ENCODE measurements around the gene TEX44. TPM values are rescaled to one million over a fixed set of nuclear protein-coding genes. Genes with fewer than 3 reads are reported as not detected.

Gene TEX44
- total and polyA plus RNA-seq, 4 donors = not detected

DNA sequence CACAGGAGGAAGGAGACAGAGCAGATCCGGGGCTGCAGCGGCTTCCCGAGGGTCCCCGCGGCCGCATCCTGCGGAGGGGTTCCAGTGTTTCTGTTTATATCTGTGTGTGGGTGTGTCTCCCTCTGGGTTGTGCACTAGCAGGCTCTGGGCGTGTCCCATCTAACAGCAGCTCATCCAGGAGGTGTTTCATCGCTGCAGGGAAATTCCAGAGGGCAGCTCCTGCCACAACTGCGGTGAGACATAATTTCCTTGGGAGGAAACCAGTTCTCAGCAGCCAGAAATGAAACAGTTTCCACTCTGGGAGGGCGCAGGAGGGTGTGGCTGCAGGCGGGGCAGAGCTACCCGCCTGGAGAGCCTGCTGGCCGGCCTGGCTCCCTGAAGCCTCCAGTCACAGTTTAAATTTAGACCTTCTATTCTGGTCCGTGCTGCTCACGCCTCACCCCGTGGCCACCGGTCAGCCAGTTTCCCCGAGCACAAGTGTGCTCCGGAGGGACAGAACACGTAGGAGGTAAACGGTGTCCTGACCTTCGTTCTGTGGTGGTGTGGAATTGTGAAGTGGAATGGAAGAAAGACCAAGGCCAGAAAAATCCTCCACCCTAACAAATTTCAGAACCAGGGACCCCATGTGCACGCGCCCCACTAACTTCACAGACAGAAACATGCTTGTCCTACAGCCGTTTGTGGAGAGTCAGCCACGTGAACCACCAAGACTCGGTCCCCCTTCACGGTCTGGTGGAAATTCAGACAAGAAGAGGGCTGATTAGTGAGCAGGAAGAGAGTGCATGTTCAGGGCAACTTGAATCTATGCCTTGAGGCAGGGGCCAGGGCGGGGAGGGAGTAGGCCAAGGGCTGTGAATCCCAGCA, 50.2 kb downstream of the TEX44 start:
- peak; percentile 88 for ATAC-seq (ENCODE audit: insufficient read depth, low FRiP score)
- peak; percentile 46 to 71 (median 57) for DNase-seq
- Histone ChIP-seq H3K27ac (ENCODE audit: low read depth in 1 of 2, low read length in 1 of 2) (peak overlapping the region; percentile 94 to 96), H3K4me3 (no peak overlapping the region), H3K9me3 (ENCODE audit: control insufficient read depth in 4 of 4, insufficient read depth in 3 of 4, low read length in 3 of 4) (no peaks in the 10 kb centered on the region), H3K36me3 (ENCODE audit: control insufficient read depth in 4 of 4, insufficient read depth in 4 of 4, low read length in 4 of 4) (no peaks in the 10 kb centered on the region), H3K27me3 (ENCODE audit: control insufficient read depth in 3 of 3, insufficient read depth in 3 of 3, low read length in 2 of 3) (no peaks in the 10 kb centered on the region), H3K9ac (ENCODE audit: insufficient read depth in 1 of 2, low read length in 2 of 2) (peak overlapping the region in 1 of 2 donors; percentile 65), H3K4me1 (ENCODE audit: control insufficient read depth in 5 of 5, insufficient read depth in 5 of 5, low read length in 5 of 5) (peaks cover 4 to 18% (median 8%) of the 10 kb centered on the region in 5 donors)
- 12% methylated on average over 30 of the region's 30 CpGs for WGBS, 2 donors
- TF ChIP-seq, protein P1, sequence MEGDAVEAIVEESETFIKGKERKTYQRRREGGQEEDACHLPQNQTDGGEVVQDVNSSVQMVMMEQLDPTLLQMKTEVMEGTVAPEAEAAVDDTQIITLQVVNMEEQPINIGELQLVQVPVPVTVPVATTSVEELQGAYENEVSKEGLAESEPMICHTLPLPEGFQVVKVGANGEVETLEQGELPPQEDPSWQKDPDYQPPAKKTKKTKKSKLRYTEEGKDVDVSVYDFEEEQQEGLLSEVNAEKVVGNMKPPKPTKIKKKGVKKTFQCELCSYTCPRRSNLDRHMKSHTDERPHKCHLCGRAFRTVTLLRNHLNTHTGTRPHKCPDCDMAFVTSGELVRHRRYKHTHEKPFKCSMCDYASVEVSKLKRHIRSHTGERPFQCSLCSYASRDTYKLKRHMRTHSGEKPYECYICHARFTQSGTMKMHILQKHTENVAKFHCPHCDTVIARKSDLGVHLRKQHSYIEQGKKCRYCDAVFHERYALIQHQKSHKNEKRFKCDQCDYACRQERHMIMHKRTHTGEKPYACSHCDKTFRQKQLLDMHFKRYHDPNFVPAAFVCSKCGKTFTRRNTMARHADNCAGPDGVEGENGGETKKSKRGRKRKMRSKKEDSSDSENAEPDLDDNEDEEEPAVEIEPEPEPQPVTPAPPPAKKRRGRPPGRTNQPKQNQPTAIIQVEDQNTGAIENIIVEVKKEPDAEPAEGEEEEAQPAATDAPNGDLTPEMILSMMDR (IDR thresholded peaks at IDR 0.05; ENCODE audit: control extremely low read depth, extremely low read depth) = no peak

DNA sequence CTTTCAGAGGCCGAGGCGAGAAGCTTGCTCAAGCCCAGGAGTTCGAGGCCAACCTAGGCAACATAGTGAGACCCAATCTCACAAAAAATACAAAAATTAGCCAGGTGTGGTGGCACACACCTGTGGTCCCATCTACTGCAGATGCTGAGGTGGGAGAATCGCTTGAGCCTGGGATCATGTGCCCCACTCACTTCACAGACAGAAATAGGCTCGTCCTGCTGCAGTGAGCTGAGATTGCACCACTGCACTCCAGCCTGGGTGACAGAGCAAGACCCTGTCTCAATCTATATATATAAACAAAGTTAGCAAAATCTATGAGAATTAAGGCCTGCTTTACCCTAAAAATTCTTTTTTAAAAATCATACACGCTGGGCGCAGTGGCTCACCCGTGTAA, 50.8 kb downstream of the TEX44 start:
- Histone ChIP-seq H3K36me3 (ENCODE audit: control insufficient read depth in 4 of 4, insufficient read depth in 4 of 4, low read length in 4 of 4) (no peaks in the 10 kb centered on the region), H3K27ac (ENCODE audit: low read depth in 1 of 2, low read length in 1 of 2) (peak overlapping the region; percentile 94), H3K4me3 (no peak overlapping the region), H3K27me3 (ENCODE audit: control insufficient read depth in 3 of 3, insufficient read depth in 3 of 3, low read length in 2 of 3) (no peaks in the 10 kb centered on the region), H3K4me1 (ENCODE audit: control insufficient read depth in 5 of 5, insufficient read depth in 5 of 5, low read length in 5 of 5) (peaks cover 4 to 18% (median 8%) of the 10 kb centered on the region in 5 donors), H3K9ac (ENCODE audit: insufficient read depth in 1 of 2, low read length in 2 of 2) (no peak overlapping the region), H3K9me3 (ENCODE audit: control insufficient read depth in 4 of 4, insufficient read depth in 3 of 4, low read length in 3 of 4) (no peaks in the 10 kb centered on the region)
- ATAC-seq (ENCODE audit: insufficient read depth, low FRiP score) (no peak), DNase-seq (no peak)
- TF ChIP-seq, protein P1 (IDR thresholded peaks at IDR 0.05; ENCODE audit: control extremely low read depth, extremely low read depth) = no peak
- 82 to 85% methylated on average over 8 of the region's 8 CpGs for WGBS, 2 donors

Other genes starting within 250 kb of the TEX44 start
- gene B3GNT7, start 197.2 kb upstream of the TEX44 start, total RNA-seq = 10 to 100 TPM; 32.9 to 73.7 TPM
- 10 to 100 TPM; 18.9 to 22.2 TPM for gene B3GNT7, start 197.2 kb upstream of the TEX44 start, polyA plus RNA-seq
- 100 to 1,000 TPM; 321 to 373 TPM for gene NCL, start 128.4 kb upstream of the TEX44 start, total RNA-seq
- 100 to 1,000 TPM; 144 to 341 TPM for gene NCL, start 128.4 kb upstream of the TEX44 start, polyA plus RNA-seq
- 1 to 10 TPM in 1 of 2 donors, under 1 TPM in 1; 0.65 to 1.2 TPM for gene NMUR1, start 62.4 kb upstream of the TEX44 start, total RNA-seq
- under 1 TPM; 0.72 to 0.89 TPM for gene NMUR1, start 62.4 kb upstream of the TEX44 start, polyA plus RNA-seq
- gene PTMA, start 115.7 kb downstream of the TEX44 start, total RNA-seq = 100 to 1,000 TPM; 755 to 925 TPM
- gene PTMA, start 115.7 kb downstream of the TEX44 start, polyA plus RNA-seq = 1,000 to 10,000 TPM; 1,633 to 1,655 TPM
- gene PDE6D, start 188.4 kb downstream of the TEX44 start, total RNA-seq = 10 to 100 TPM; 21.5 to 21.6 TPM
- 10 to 100 TPM; 24.4 to 25.6 TPM for gene PDE6D, start 188.4 kb downstream of the TEX44 start, polyA plus RNA-seq
- gene COPS7B, start 193.6 kb downstream of the TEX44 start, total RNA-seq = 10 to 100 TPM; 25.0 to 39.4 TPM
- 10 to 100 TPM; 19.5 to 21.3 TPM for gene COPS7B, start 193.6 kb downstream of the TEX44 start, polyA plus RNA-seq